ENCODE measurements around the gene ARL3.

Gene ARL3

GRCh38 chr10:102644066-102644645 lies 70.0 kb downstream of the ARL3 start, which contains the start of gene TRIM8:
Gene TRIM8, plus strand, starts transcription at chr10:102644479. Its CDS starts 139 bp downstream, at chr10:102644618.
- peaks cover 0 to 3% of the 10 kb centered on the region in 2 donors for H3K9me3 Mint-ChIP-seq
- H3K4me3 Mint-ChIP-seq, result peak within 1 kb of the TSS; percentile 95 to 98
- H3K4me1 Mint-ChIP-seq, result peaks cover 34 to 46% of the 10 kb centered on the region in 2 donors
- H3K36me3 Mint-ChIP-seq, result peaks cover 16 to 27% of the 10 kb centered on the region in 2 donors
- ATAC-seq (replicated peaks), result peak in 1 of 2 donors; percentile 5
- peak within 1 kb of the TSS; percentile 97 for H3K27ac Mint-ChIP-seq
- H3K27me3 Mint-ChIP-seq, result no peaks in the 10 kb centered on the region
- DNase-seq, result peak; percentile 49

- ATAC-seq (replicated peaks), result no peak
- H3K27me3 Mint-ChIP-seq, result no peaks in the 10 kb centered on the region
- peaks cover 0 to 3% of the 10 kb centered on the region in 2 donors for H3K9me3 Mint-ChIP-seq
- DNase-seq, result peak; percentile 48
- peak overlapping the region; percentile 92 for H3K27ac Mint-ChIP-seq
- H3K4me1 Mint-ChIP-seq, result peaks cover 28 to 40% of the 10 kb centered on the region in 2 donors
- H3K36me3 Mint-ChIP-seq, result peaks cover 12 to 22% of the 10 kb centered on the region in 2 donors
- peak overlapping the region; percentile 89 to 98 for H3K4me3 Mint-ChIP-seq
Measured at GRCh38 chr10:102643336-102644065, 70.7 kb downstream of the ARL3 start.

DNA sequence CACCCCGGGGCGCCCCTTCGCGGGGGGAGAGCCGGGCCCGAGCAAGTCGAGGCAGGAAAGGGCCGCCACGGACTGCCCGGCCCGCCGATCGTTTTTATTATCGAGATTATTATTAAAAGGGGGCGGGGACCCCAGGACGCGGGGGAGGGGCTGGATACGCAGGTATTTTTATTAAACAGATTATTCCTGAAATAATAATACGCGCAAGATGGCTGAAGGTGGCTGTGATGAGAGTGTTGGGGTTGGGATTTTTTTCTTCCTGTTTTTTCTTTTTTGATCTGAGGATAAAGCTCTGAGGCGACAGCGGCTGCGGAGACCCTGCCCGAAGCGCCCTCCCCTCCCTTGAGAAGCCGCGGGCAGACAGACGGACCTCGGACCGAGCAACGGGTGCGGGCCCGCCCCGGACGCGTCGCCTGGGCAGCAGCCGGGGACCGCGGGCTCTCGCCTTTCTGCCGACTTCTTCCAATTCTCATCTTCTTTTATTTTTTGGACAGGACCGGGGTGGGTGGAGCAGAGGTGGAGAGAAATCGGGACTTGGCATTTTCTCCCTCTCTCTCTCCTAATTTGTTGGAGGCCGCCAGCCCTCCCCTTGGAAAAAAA lies 71.4 kb downstream of the ARL3 start:
- peak overlapping the region; percentile 89 to 98 for H3K4me3 Mint-ChIP-seq
- no peaks in the 10 kb centered on the region for H3K27me3 Mint-ChIP-seq
- H3K27ac Mint-ChIP-seq, result peak overlapping the region; percentile 92
- ATAC-seq (replicated peaks) (no peak), DNase-seq (no peak)
- H3K4me1 Mint-ChIP-seq, result peaks cover 21 to 33% of the 10 kb centered on the region in 2 donors
- peaks cover 12 to 17% of the 10 kb centered on the region in 2 donors for H3K36me3 Mint-ChIP-seq
- H3K9me3 Mint-ChIP-seq, result peaks cover 0 to 3% of the 10 kb centered on the region in 2 donors

GRCh38 chr10:102641880-102642735 lies 72.1 kb downstream of the ARL3 start:
- no peaks in the 10 kb centered on the region for H3K27me3 Mint-ChIP-seq
- DNase-seq, result peak; percentile 93
- peak overlapping the region; percentile 95 for H3K27ac Mint-ChIP-seq
- ATAC-seq (replicated peaks), result peak; percentile 63 to 69
- H3K4me1 Mint-ChIP-seq, result peaks cover 17 to 26% of the 10 kb centered on the region in 2 donors
- peaks cover 11 to 14% of the 10 kb centered on the region in 2 donors for H3K36me3 Mint-ChIP-seq
- peaks cover 0 to 3% of the 10 kb centered on the region in 2 donors for H3K9me3 Mint-ChIP-seq
- peak overlapping the region; percentile 91 to 98 for H3K4me3 Mint-ChIP-seq

GRCh38 chr10:102641402-102641801 lies 72.8 kb downstream of the ARL3 start:
- Mint-ChIP-seq H3K27me3 (no peaks in the 10 kb centered on the region), H3K36me3 (peaks cover 8 to 9% of the 10 kb centered on the region in 2 donors), H3K4me3 (peak overlapping the region; percentile 91 to 98), H3K27ac (peak overlapping the region; percentile 95), H3K9me3 (peaks cover 0 to 3% of the 10 kb centered on the region in 2 donors), H3K4me1 (peaks cover 14 to 19% of the 10 kb centered on the region in 2 donors)
- no peak for ATAC-seq (replicated peaks)
- no peak for DNase-seq

DNA sequence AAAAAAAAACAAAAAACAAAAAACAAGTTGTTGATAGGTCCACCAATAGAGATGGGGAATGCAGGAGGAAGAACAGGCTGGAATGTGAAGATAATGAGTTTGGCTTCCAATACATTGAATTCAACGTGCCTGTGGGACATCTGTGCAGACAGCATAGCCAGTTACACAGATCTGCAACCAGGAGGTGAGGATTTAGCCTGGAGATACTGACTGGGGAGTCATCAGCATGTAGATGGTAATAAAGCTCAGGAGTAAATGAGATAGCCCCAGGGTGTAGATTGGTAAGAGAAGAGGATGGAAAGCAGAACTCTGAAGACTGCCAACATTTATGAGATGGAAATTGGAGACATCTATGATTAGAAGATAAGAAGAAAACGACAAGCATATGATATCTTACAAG lies 74.7 kb downstream of the ARL3 start:
- ATAC-seq (replicated peaks) (no peak), DNase-seq (no peak)
- H3K4me3 Mint-ChIP-seq, result no peak overlapping the region
- H3K27ac Mint-ChIP-seq, result no peak overlapping the region
- no peaks in the 10 kb centered on the region for H3K36me3 Mint-ChIP-seq
- peaks cover 0 to 3% of the 10 kb centered on the region in 2 donors for H3K9me3 Mint-ChIP-seq
- H3K27me3 Mint-ChIP-seq, result no peaks in the 10 kb centered on the region
- H3K4me1 Mint-ChIP-seq, result peaks cover 13 to 19% of the 10 kb centered on the region in 2 donors

- Mint-ChIP-seq H3K4me3 (no peak overlapping the region), H3K4me1 (peaks cover 22 to 29% of the 10 kb centered on the region in 2 donors), H3K27ac (peak overlapping the region; percentile 48), H3K27me3 (no peaks in the 10 kb centered on the region), H3K36me3 (peaks cover 9 to 10% of the 10 kb centered on the region in 2 donors), H3K9me3 (no peaks in the 10 kb centered on the region)
- ATAC-seq (replicated peaks) (peak; percentile 41 to 49), DNase-seq (no peak)
Measured at GRCh38 chr10:102635377-102635776, 78.8 kb downstream of the ARL3 start.

GRCh38 chr10:102634686-102635085 lies 79.5 kb downstream of the ARL3 start:
- Mint-ChIP-seq H3K4me1 (peaks cover 22 to 29% of the 10 kb centered on the region in 2 donors), H3K36me3 (peaks cover 11 to 12% of the 10 kb centered on the region in 2 donors), H3K27me3 (no peaks in the 10 kb centered on the region)

DNA sequence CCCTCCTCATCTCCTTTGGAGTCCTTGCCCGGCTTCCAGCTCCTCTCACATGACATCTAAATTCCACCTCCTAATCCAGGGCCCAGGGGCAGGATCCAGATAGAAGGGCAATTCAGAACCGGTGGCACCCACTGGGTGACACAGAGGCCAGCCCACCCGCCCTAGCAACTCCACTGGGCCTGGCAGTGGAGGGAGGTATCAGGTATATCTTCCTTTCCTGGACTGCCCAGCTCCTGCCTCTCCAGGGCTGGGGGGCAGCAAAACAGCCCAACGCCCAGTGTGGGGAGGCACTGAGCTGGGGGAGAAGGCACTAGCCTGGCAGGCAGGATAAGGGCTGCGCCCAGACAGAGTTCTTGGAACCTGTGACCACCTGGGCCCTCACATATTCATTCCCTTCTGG lies 80.3 kb downstream of the ARL3 start:
- H3K27ac Mint-ChIP-seq, result no peak overlapping the region
- no peaks in the 10 kb centered on the region for H3K9me3 Mint-ChIP-seq
- H3K4me3 Mint-ChIP-seq, result peak overlapping the region in 1 of 2 donors; percentile 30

More at GRCh38 chr10:102634686-102635085, 79.5 kb downstream of the ARL3 start:
- DNase-seq, result no peak
- no peak for ATAC-seq (replicated peaks)
- Mint-ChIP-seq H3K27ac (no peak overlapping the region), H3K9me3 (no peaks in the 10 kb centered on the region), H3K4me3 (no peak overlapping the region)

GRCh38 chr10:102633287-102633686 lies 80.9 kb downstream of the ARL3 start:
- Mint-ChIP-seq H3K4me3 (no peak overlapping the region), H3K27ac (peak overlapping the region; percentile 75), H3K36me3 (peaks cover 11 to 14% of the 10 kb centered on the region in 2 donors), H3K4me1 (peaks cover 22 to 29% of the 10 kb centered on the region in 2 donors), H3K27me3 (no peaks in the 10 kb centered on the region), H3K9me3 (no peaks in the 10 kb centered on the region)
- no peak for DNase-seq
- ATAC-seq (replicated peaks), result peak; percentile 76 to 77

More for the DNA sequence above, 80.3 kb downstream of the ARL3 start:
- Mint-ChIP-seq H3K27me3 (no peaks in the 10 kb centered on the region), H3K36me3 (peaks cover 11 to 14% of the 10 kb centered on the region in 2 donors), H3K4me1 (peaks cover 22 to 29% of the 10 kb centered on the region in 2 donors)
- no peak for DNase-seq
- ATAC-seq (replicated peaks), result no peak

GRCh38 chr10:102632394-102633111 lies 81.6 kb downstream of the ARL3 start:
- H3K4me1 Mint-ChIP-seq, result peaks cover 22 to 29% of the 10 kb centered on the region in 2 donors
- no peak for DNase-seq
- H3K27ac Mint-ChIP-seq, result peak overlapping the region; percentile 37
- H3K27me3 Mint-ChIP-seq, result no peaks in the 10 kb centered on the region
- H3K4me3 Mint-ChIP-seq, result no peak overlapping the region
- ATAC-seq (replicated peaks), result peak; percentile 38 to 43
- H3K36me3 Mint-ChIP-seq, result peaks cover 13 to 17% of the 10 kb centered on the region in 2 donors
- no peaks in the 10 kb centered on the region for H3K9me3 Mint-ChIP-seq

DNA sequence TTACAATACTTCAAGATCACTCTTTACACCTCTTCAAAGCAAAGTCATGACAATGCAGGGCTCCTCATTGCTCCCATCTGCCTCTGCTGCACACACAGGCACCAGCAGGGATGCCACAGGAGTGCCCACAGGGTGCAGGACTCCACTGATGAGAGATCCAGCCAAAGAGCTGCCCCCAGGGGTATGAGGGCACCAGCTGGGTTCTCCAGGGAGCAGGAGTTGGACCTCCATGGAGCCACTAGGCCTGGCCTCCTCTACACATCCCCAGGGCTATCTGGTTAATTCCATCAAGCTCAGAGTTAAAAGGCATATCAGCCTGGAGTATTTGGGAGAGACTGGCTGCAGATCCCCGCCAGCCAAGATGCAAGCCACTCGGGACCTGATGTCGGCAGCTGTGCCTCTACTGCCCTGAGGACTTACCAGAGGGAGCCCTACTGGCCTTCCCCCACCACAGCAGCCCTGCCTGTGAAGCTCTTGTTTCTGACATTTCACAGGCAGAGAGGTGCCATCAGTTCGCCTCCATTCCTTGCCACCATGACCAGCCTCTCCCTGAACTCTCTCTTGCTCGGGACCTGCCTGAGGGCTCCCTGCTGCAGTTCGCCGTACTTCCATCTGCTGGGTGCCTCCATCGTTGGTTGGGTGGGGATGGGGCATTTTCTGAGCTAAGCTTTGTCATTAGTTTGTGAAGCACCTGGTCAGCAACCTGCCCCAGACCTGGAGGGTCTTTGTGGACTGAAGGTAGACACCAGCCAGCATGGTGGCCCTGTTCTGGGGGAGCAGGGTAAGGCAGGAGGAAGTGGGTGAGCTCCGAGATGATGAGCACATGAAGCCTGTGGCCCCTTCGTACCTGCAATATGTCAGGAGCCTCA lies 82.4 kb downstream of the ARL3 start:
- H3K27me3 Mint-ChIP-seq, result no peaks in the 10 kb centered on the region
- peak overlapping the region; percentile 26 for H3K27ac Mint-ChIP-seq
- ATAC-seq (replicated peaks), result no peak
- no peak for DNase-seq
- peaks cover 21 to 29% of the 10 kb centered on the region in 2 donors for H3K4me1 Mint-ChIP-seq
- no peak overlapping the region for H3K4me3 Mint-ChIP-seq
- no peaks in the 10 kb centered on the region for H3K9me3 Mint-ChIP-seq
- peaks cover 13 to 17% of the 10 kb centered on the region in 2 donors for H3K36me3 Mint-ChIP-seq
